ENCODE measurements around the gene PCDHB10.
A peak's percentile ranks its signal among the peaks of the same experiment; 100 is the strongest.
"Not testable (repeated sequence)": the region's sequence is repeated elsewhere in the genome, so short reads cannot be mapped to it uniquely, and the experiment has no call there.

The PCDHB10 gene

DNA sequence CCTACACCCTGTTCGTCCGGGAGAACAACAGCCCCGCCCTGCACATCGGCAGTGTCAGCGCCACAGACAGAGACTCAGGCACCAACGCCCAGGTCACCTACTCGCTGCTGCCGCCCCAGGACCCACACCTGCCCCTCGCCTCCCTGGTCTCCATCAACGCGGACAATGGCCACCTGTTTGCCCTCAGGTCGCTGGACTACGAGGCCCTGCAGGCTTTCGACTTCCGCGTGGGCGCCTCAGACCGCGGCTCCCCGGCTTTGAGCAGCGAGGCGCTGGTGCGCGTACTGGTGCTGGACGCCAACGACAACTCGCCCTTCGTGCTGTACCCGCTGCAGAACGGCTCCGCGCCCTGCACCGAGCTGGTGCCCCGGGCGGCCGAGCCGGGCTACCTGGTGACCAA is 3.5 kb upstream of the PCDHB10 start:
- not testable (repeated sequence) for DNase-seq (ENCODE audit: low read depth)

DNA sequence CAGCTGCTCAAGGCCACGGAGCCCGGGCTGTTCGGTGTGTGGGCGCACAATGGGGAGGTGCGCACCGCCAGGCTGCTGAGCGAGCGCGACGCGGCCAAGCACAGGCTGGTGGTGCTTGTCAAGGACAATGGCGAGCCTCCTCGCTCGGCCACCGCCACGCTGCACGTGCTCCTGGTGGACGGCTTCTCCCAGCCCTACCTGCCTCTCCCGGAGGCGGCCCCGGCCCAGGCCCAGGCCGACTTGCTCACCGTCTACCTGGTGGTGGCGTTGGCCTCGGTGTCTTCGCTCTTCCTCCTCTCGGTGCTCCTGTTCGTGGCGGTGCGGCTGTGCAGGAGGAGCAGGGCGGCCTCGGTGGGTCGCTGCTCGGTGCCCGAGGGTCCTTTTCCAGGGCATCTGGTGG is 3.0 kb upstream of the PCDHB10 start:
- not testable (repeated sequence) for DNase-seq (ENCODE audit: low read depth)

DNA sequence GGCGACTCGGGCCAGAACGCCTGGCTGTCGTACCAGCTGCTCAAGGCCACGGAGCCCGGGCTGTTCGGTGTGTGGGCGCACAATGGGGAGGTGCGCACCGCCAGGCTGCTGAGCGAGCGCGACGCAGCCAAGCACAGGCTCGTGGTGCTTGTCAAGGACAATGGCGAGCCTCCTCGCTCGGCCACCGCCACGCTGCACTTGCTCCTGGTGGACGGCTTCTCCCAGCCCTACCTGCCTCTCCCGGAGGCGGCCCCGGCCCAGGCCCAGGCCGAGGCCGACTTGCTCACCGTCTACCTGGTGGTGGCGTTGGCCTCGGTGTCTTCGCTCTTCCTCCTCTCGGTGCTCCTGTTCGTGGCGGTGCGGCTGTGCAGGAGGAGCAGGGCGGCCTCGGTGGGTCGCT is 2.2 kb downstream of the PCDHB10 start:
- not testable (repeated sequence) for DNase-seq (ENCODE audit: low read depth)

DNA sequence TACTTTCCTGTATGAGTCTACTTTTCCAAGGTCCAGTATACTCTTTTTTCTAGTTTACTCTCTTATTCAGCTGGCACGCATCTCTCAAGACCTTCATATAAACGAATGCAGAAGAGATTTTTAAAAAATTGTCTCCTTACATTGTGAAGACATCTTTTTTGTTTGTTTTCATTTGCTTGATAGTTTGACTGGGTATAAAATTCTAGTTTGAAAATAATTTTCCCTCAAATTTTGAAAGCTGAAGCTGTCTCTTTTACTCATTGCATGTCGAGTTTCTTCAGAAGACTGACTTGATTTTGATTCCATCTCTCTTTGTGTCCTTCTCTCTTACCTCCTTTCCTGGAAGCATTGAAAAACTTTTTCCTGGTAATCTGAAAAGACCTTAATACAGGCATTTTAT is 4.2 kb downstream of the PCDHB10 start:
- DNase-seq (ENCODE audit: low read depth), result no peak

GRCh38 chr5:141199359-141200235 is 7.4 kb downstream of the PCDHB10 start, which contains the start of gene PCDHB11:
Gene PCDHB11 (plus strand): TSS chr5:141199627. CDS start chr5:141199775, 148 bp downstream.
- DNase-seq (ENCODE audit: low read depth), result no peak

DNA sequence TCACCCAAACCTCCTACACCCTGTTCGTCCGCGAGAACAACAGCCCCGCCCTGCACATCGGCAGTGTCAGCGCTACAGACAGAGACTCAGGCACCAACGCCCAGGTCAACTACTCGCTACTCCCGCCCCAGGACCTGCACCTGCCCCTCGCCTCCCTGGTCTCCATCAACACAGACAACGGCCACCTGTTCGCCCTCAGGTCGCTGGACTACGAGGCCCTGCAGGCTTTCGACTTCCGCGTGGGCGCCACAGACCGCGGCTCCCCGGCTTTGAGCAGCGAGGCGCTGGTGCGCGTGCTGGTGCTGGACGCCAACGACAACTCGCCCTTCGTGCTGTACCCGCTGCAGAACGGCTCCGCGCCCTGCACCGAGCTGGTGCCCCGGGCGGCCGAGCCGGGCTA is 9.0 kb downstream of the PCDHB10 start:
- not testable (repeated sequence) for DNase-seq (ENCODE audit: low read depth)

DNA sequence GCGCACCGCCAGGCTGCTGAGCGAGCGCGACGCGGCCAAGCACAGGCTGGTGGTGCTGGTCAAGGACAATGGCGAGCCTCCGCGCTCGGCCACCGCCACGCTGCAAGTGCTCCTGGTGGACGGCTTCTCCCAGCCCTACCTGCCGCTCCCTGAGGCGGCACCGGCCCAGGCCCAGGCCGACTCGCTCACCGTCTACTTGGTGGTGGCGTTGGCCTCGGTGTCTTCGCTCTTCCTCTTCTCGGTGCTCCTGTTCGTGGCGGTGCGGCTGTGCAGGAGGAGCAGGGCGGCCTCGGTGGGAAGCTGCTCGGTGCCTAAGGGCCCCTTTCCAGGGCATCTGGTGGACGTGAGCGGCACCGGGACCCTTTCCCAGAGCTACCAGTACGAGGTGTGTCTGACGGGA is 9.5 kb downstream of the PCDHB10 start:
- not testable (repeated sequence) for DNase-seq (ENCODE audit: low read depth)

- DNase-seq (ENCODE audit: low read depth), result no peak
Observed at GRCh38 chr5:141208478-141208877, 16.3 kb downstream of the PCDHB10 start, which contains the start of gene PCDHB12. Gene PCDHB12 (plus strand): TSS chr5:141208719. CDS start chr5:141208908, 189 bp downstream.

DNA sequence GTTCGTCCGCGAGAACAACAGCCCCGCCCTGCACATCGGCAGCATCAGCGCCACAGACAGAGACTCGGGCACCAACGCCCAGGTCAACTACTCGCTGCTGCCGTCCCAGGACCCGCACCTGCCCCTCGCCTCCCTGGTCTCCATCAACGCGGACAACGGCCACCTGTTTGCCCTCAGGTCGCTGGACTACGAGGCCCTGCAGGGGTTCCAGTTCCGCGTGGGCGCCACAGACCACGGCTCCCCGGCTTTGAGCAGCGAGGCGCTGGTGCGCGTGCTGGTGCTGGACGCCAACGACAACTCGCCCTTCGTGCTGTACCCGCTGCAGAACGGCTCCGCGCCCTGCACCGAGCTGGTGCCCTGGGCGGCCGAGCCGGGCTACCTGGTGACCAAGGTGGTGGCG is 18.1 kb downstream of the PCDHB10 start:
- not testable (repeated sequence) for DNase-seq (ENCODE audit: low read depth)

DNA sequence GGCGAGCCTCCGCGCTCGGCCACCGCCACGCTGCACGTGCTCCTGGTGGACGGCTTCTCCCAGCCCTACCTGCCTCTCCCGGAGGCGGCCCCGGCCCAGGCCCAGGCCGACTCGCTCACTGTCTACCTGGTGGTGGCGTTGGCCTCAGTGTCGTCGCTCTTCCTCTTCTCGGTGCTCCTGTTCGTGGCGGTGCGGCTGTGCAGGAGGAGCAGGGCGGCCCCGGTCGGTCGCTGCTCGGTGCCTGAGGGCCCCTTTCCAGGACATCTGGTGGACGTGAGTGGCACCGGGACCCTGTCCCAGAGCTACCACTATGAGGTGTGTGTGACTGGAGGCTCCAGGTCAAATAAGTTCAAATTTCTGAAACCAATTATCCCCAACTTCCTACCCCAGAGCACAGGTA is 18.7 kb downstream of the PCDHB10 start:
- not testable (repeated sequence) for DNase-seq (ENCODE audit: low read depth)

GRCh38 chr5:141213656-141214339 is 21.6 kb downstream of the PCDHB10 start, which contains the start of gene PCDHB13:
Gene PCDHB13 (plus strand): TSS chr5:141213919. CDS start chr5:141214124, 205 bp downstream.
- DNase-seq (ENCODE audit: low read depth), result not testable (repeated sequence)

- not testable (repeated sequence) for DNase-seq (ENCODE audit: low read depth)
Observed at GRCh38 chr5:141214583-141214982, 22.4 kb downstream of the PCDHB10 start.

- not testable (repeated sequence) for DNase-seq (ENCODE audit: low read depth)
Observed at GRCh38 chr5:141215504-141215903, 23.4 kb downstream of the PCDHB10 start.

DNA sequence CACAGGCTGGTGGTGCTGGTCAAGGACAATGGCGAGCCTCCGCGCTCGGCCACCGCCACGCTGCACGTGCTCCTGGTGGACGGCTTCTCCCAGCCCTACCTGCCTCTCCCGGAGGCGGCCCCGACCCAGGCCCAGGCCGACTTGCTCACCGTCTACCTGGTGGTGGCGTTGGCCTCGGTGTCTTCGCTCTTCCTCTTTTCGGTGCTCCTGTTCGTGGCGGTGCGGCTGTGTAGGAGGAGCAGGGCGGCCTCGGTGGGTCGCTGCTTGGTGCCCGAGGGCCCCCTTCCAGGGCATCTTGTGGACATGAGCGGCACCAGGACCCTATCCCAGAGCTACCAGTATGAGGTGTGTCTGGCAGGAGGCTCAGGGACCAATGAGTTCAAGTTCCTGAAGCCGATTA is 23.9 kb downstream of the PCDHB10 start:
- DNase-seq (ENCODE audit: low read depth), result not testable (repeated sequence)

- DNase-seq (ENCODE audit: low read depth), result peak; percentile 4
Observed at GRCh38 chr5:141223112-141223783, 31.1 kb downstream of the PCDHB10 start, which contains the start of gene PCDHB14. Gene PCDHB14 (plus strand): TSS chr5:141223343. CDS start chr5:141223506, 163 bp downstream.

- DNase-seq (ENCODE audit: low read depth), result not testable (repeated sequence)
Observed at GRCh38 chr5:141224844-141225243, 32.7 kb downstream of the PCDHB10 start.

GRCh38 chr5:141225421-141225820 is 33.3 kb downstream of the PCDHB10 start:
- not testable (repeated sequence) for DNase-seq (ENCODE audit: low read depth)

GRCh38 chr5:141234109-141234667 is 42.0 kb downstream of the PCDHB10 start:
- DNase-seq (ENCODE audit: low read depth), result no peak

DNA sequence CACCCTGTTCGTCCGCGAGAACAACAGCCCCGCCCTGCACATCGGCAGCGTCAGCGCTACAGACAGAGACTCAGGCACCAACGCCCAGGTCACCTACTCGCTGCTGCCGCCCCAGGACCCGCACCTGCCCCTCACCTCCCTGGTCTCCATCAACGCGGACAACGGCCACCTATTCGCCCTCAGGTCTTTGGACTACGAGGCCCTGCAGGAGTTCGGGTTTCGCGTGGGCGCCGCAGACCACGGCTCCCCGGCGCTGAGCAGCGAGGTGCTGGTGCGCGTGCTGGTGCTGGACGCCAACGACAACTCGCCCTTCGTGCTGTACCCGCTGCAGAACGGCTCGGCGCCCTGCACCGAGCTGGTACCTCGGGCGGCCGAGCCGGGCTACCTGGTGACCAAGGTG is 43.8 kb downstream of the PCDHB10 start:
- DNase-seq (ENCODE audit: low read depth), result not testable (repeated sequence)

GRCh38 chr5:141236516-141237313 is 44.6 kb downstream of the PCDHB10 start:
- DNase-seq (ENCODE audit: low read depth), result no peak

- DNase-seq (ENCODE audit: low read depth), result no peak
Observed at GRCh38 chr5:141241496-141241895, 49.3 kb downstream of the PCDHB10 start.
